Smooth muscle cell (in vitro differentiated cells): ENCODE data around the gene PRODH2. TPM values are rescaled to one million over a fixed set of nuclear protein-coding genes. Genes with fewer than 3 reads are reported as not detected.

Source experiments
- DNase-seq: peaks from one replicate; lab custom pipeline; 2025; ENCODE audit not compliant: unreplicated experiment; lab: John Stamatoyannopoulos, UW
- H2AFZ ChIP-seq: fragments of 200-600 bp; sonication (generic); 2 replicates; pipeline ENCODE4 v1.6.0; 2016; ENCODE audit warnings: antibody characterized with exemption, low read depth, mild to moderate bottlenecking
- H3F3A ChIP-seq: fragments of 200-600 bp; sonication (generic); 2 replicates; pipeline ENCODE4 v1.6.0; 2017; ENCODE audit warnings: antibody characterized with exemption, low read depth
- H3K27ac ChIP-seq: fragments of 200-600 bp; sonication (generic); 2 replicates; pipeline ENCODE4 v1.5.1; 2016; ENCODE audit warnings: low read depth, mild to moderate bottlenecking
- H3K27me3 ChIP-seq: fragments of 200-600 bp; sonication (generic); 2 replicates; pipeline ENCODE4 v1.6.1; 2016; ENCODE audit warnings: low read depth, mild to moderate bottlenecking
- H3K36me3 ChIP-seq: fragments of 200-600 bp; sonication (generic); 2 replicates; pipeline ENCODE4 v1.5.1; 2016; ENCODE audit warnings: low read depth
- H3K4me1 ChIP-seq: fragments of 200-600 bp; sonication (generic); 2 replicates; pipeline ENCODE4 v1.5.1; 2016; ENCODE audit warnings: low read depth
- H3K4me2 ChIP-seq: fragments of 200-600 bp; sonication (generic); 2 replicates; pipeline ENCODE4 v1.6.0; 2016; ENCODE audit warnings: mild to moderate bottlenecking
- H3K4me3 ChIP-seq: fragments of 200-600 bp; sonication (generic); 2 replicates; pipeline ENCODE4 v1.5.1; 2016; ENCODE audit warnings: mild to moderate bottlenecking
- H3K79me2 ChIP-seq: fragments of 200-600 bp; sonication (generic); 2 replicates; pipeline ENCODE4 v1.6.0; 2016; ENCODE audit warnings: low read depth, mild to moderate bottlenecking
- H3K9ac ChIP-seq: fragments of 200-600 bp; sonication (generic); 2 replicates; pipeline ENCODE4 v1.6.0; 2016; ENCODE audit warnings: low read depth
- H3K9me3 ChIP-seq: fragments of 200-600 bp; sonication (generic); replicated peaks from 2 replicates; pipeline ENCODE4 v1.5.1; 2016; ENCODE audit warnings: low read depth
- H4K20me1 ChIP-seq: fragments of 200-600 bp; sonication (generic); 2 replicates; pipeline ENCODE4 v1.6.0; 2016; ENCODE audit warnings: low read depth
- WGBS: methylation state at CpG from one replicate; pipeline ENCODE4 v1.1.7; 2016; ENCODE audit warnings: low lambda C conversion rate; 5-methylcytosine and 5-hydroxymethylcytosine counted together
- polyA plus RNA-seq: library from polyadenylated mRNA; unstranded; fragments of >200 nt; fragmentation: Nextera tagmentation; extraction: Ambion mirVana; gene quantifications from 2 replicates; pipeline ENCODE4 v1.2.1, GENCODE V29; 2016
- total RNA-seq: library from RNA; depleted of rRNA; stranded (reverse); fragments of >200 nt; gene quantifications from 2 replicates; pipeline ENCODE4 v1.2.3, GENCODE V29; 2014
- TF ChIP-seq, protein P1 (sequence below): fragments of 200-600 bp; sonication (generic); IDR thresholded peaks from 2 replicates; pipeline ENCODE4 v1.5.1; 2017; ENCODE audit warnings: borderline replicate concordance, mild to moderate bottlenecking, antibody characterized with exemption; ENCODE audit not compliant: insufficient read depth, poor library complexity, severe bottlenecking

PRODH2 gene
- total and polyA plus RNA-seq, 2 experiments from 2014 or later: not detected

DNA sequence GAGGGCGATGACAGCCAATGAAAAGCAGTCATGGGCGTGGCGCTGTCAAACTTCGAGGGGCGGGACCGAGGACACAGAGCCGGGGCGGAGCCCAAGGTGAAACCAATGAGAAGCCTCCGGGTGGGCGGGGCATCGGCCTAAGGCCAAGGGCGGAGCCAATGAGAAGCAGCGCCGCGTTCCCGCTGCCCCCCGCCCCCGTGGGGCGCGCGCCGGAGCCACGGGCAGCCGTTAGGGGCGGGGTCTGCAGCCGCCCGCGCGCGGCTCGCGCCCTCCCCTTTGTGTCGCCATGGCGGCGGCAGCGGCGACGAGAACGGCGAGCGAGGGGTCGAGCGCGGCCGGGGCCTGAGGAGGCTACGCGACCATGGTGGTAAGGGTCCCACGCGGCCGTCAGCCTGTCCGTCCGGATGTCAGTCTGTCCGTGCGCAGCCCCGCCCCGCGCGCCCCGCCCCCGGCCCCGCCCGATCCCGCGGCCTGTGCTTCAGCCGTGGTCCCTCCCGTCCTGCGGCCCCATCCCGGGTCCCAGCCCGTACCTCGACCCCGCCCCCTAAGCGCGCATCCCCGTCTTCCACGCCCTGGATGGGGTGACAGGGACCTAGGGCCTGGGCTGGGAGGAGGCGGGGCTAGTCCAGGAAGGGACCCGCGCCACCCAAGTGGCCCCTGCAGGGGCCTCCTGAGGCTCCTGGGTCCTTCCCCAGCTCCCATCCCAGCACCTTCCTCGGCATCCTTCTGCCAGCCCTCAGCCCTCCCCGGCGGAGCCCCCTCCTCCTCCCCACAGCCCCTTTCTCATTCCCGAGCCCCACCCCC lies 37.1 kb downstream of the PRODH2 start, which contains the start of gene ARHGAP33:
Gene ARHGAP33, plus strand, starts transcription at position 267 of the 804 bp plus-strand sequence. Its CDS starts 95 bp downstream, at position 362.
- Histone ChIP-seq H3K4me2 (peak within 1 kb of the TSS; percentile 90), H3K4me3 (peak within 1 kb of the TSS; percentile 83), H4K20me1 (no peaks in the 10 kb centered on the region), H3K79me2 (no peaks in the 10 kb centered on the region), H3F3A (no peaks in the 10 kb centered on the region), H3K36me3 (no peaks in the 10 kb centered on the region), H3K9ac (peak within 1 kb of the TSS; percentile 51), H3K27ac (no peak within 1 kb of the TSS), H3K9me3 (no peaks in the 10 kb centered on the region), H3K4me1 (peaks cover 6% of the 10 kb centered on the region), H3K27me3 (no peaks in the 10 kb centered on the region), H2AFZ (no peak within 1 kb of the TSS)
- 2% methylated on average over 40 of the region's 82 CpGs for WGBS
- DNase-seq: peak; percentile 93
- TF ChIP-seq, protein P1, sequence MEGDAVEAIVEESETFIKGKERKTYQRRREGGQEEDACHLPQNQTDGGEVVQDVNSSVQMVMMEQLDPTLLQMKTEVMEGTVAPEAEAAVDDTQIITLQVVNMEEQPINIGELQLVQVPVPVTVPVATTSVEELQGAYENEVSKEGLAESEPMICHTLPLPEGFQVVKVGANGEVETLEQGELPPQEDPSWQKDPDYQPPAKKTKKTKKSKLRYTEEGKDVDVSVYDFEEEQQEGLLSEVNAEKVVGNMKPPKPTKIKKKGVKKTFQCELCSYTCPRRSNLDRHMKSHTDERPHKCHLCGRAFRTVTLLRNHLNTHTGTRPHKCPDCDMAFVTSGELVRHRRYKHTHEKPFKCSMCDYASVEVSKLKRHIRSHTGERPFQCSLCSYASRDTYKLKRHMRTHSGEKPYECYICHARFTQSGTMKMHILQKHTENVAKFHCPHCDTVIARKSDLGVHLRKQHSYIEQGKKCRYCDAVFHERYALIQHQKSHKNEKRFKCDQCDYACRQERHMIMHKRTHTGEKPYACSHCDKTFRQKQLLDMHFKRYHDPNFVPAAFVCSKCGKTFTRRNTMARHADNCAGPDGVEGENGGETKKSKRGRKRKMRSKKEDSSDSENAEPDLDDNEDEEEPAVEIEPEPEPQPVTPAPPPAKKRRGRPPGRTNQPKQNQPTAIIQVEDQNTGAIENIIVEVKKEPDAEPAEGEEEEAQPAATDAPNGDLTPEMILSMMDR: no peak

DNA sequence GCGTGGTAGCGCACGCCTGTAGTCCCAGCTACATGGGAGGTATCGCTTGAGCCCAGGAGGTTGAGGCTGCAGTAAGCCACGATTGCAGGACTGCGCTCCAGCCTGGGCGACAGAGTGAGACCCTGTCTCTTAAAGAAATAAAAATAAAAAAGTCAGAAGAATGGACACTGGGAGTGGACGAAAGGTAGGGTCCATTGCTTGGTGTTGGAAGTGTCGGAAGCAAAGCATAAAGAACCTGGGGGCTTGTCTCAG lies 37.7 kb downstream of the PRODH2 start:
- Histone ChIP-seq H3K4me3 (peak overlapping the region; percentile 83), H3K9ac (no peak overlapping the region), H3K4me2 (peak overlapping the region; percentile 90), H3K36me3 (no peaks in the 10 kb centered on the region), H3K27ac (no peak overlapping the region), H4K20me1 (no peaks in the 10 kb centered on the region), H3K79me2 (no peaks in the 10 kb centered on the region), H3K4me1 (peaks cover 6% of the 10 kb centered on the region), H3K9me3 (no peaks in the 10 kb centered on the region), H3F3A (no peaks in the 10 kb centered on the region), H2AFZ (no peak overlapping the region), H3K27me3 (no peaks in the 10 kb centered on the region)
- TF ChIP-seq, protein P1: no peak
- WGBS: 33% methylated on average over 9 of the region's 9 CpGs
- no peak for DNase-seq

GRCh38 chr19:35774274-35775045 lies 38.2 kb downstream of the PRODH2 start:
- Histone ChIP-seq H3K27ac (no peak overlapping the region), H3K9ac (no peak overlapping the region), H4K20me1 (no peaks in the 10 kb centered on the region), H3K36me3 (no peaks in the 10 kb centered on the region), H3K4me1 (peaks cover 6% of the 10 kb centered on the region), H3K4me3 (peak overlapping the region; percentile 83), H3K4me2 (peak overlapping the region; percentile 90), H3K9me3 (no peaks in the 10 kb centered on the region), H3K27me3 (no peaks in the 10 kb centered on the region), H3F3A (no peaks in the 10 kb centered on the region), H3K79me2 (no peaks in the 10 kb centered on the region), H2AFZ (no peak overlapping the region)
- TF ChIP-seq, protein P1: no peak
- 66% methylated on average over 16 of the region's 16 CpGs for WGBS
- no peak for DNase-seq
